Spleen (tissue), 11 donors: ENCODE results near the gene STAU1. TPM values are rescaled to one million over a fixed set of nuclear protein-coding genes. Genes with fewer than 3 reads are reported as not detected.

ENCODE experiments used
- DNase-seq: peaks from one replicate; pipeline ENCODE4 v3.0.0-alpha.2; 2020
- H3K27ac ChIP-seq, 8 donors: fragments of 200-600 bp; sonication (generic) in 7 of 8; 1 replicate in 4 of 8; 2 replicates in 4 of 8; pipeline versions ENCODE4 v1.5.0 to v1.8.0; 2016 to 2021; ENCODE audit warnings: inconsistent platforms in 4 of 8, mild to moderate bottlenecking in 4 of 8, moderate library complexity in 1 of 8
- H3K27me3 ChIP-seq, 7 donors: fragments of 200-600 bp; sonication (generic) in 6 of 7; replicated peaks in 1 of 7; 1 replicate in 4 of 7; 2 replicates in 3 of 7; pipeline versions ENCODE4 v1.5.0 to v1.8.0; 2016 to 2021; ENCODE audit warnings: inconsistent platforms in 3 of 7, mild to moderate bottlenecking in 1 of 7
- H3K36me3 ChIP-seq, 6 donors: fragments of 200-600 bp; sonication (generic) in 5 of 6; 1 replicate in 4 of 6; 2 replicates in 2 of 6; pipeline versions ENCODE4 v1.5.0 to v1.8.0; 2016 to 2021; ENCODE audit warnings: inconsistent platforms in 2 of 6
- H3K4me1 ChIP-seq, 6 donors: fragments of 200-600 bp; sonication (generic) in 5 of 6; 1 replicate in 3 of 6; 2 replicates in 3 of 6; pipeline versions ENCODE4 v1.5.0 to v1.8.0; 2016 to 2021; ENCODE audit warnings: inconsistent platforms in 3 of 6
- H3K4me3 ChIP-seq, 8 donors: fragments of 200-600 bp; sonication (generic) in 7 of 8; 1 replicate in 4 of 8; 2 replicates in 4 of 8; pipeline versions ENCODE4 v1.5.0 to v1.8.0; 2016 to 2021; ENCODE audit warnings: inconsistent platforms in 4 of 8, mild to moderate bottlenecking in 4 of 8, moderate library complexity in 2 of 8
- H3K9me3 ChIP-seq, 8 donors: fragments of 200-600 bp; sonication (generic) in 7 of 8; 1 replicate in 4 of 8; 2 replicates in 4 of 8; pipeline versions ENCODE4 v1.5.0 to v1.8.0; 2016 to 2021; ENCODE audit warnings: inconsistent platforms in 4 of 8
- POLR2A ChIP-seq, 3 donors: fragments of 450-650 bp; IDR thresholded peaks; one replicate each; pipeline ENCODE4 v1.5.1; 2017; ENCODE audit warnings: antibody characterized with exemption in 3 of 3, mild to moderate bottlenecking in 1 of 3
- POLR2AphosphoS5 ChIP-seq, 3 donors: sonication (generic); formaldehyde crosslinking; IDR thresholded peaks; one replicate each; pipeline ENCODE4 v1.5.1; 2017; ENCODE audit warnings: antibody characterized with exemption in 3 of 3
- WGBS, 5 donors: extraction: QIAGEN DNeasy Blood & Tissue Kit in 3 of 5; methylation state at CpG; one replicate each; pipeline versions ENCODE4 v1.1.5 to v1.1.7; 2013 to 2018; 5-methylcytosine and 5-hydroxymethylcytosine counted together
- intact Hi-C: fragments of 100-400 bp; cut with DNase I; formaldehyde crosslinking; loops from one replicate; pipeline ENCODE4 v1.15.0; 2023; ENCODE audit warnings: low total_unique reads
- polyA plus RNA-seq, 3 donors: library from polyadenylated mRNA; stranded (reverse); fragments of 200-250 nt; gene quantifications; one replicate each; pipeline ENCODE4 v1.2.1, GENCODE V29; 2013
- total RNA-seq, 7 donors: library from RNA; depleted of rRNA in 3 of 7; stranded (reverse); fragments of >200 nt in 3 of 7; fragmentation: NEBNext Ultra II Directional in 4 of 7; extraction: Animal tissue kit (Norgen Biotek cat#: 25700) in 4 of 7; gene quantifications; one replicate each; pipeline versions ENCODE4 v1.1.0 to v1.2.1, GENCODE V29; 2016 to 2021
- TF ChIP-seq, protein P1 (sequence below), 11 experiments: fragments of 200-600 bp in 7 of 11; fragments of 450-650 bp in 4 of 11; sonication (generic) in 4 of 11; IDR thresholded peaks in 8 of 11; conservative IDR thresholded peaks in 3 of 11; 1 replicate in 7 of 11; 2 replicates in 4 of 11; pipeline versions ENCODE4 v1.4.0 to v1.8.0; 2016 to 2021; ENCODE audit warnings: antibody characterized with exemption in 11 of 11, inconsistent platforms in 4 of 11, mild to moderate bottlenecking in 1 of 11
- donor health status: healthy with polysubstance abuse.
- donor health status: DM: no; HTN: no; CAD: no; lungs with moderate emphysema.
- donor health status: DM: no; HTN: no; CAD: no.
- donor health status: Bipolar disorder and iron deficiency.
- donor health status: healthy.
- donor health status: DM: no; HTN: no; CAD: no.
- donor health status: DM: yes; HTN: yes; CAD: no.

STAU1 gene
- total and polyA plus RNA-seq, 10 donors: 18.5 to 76.9 (median 59.5) TPM

DNA sequence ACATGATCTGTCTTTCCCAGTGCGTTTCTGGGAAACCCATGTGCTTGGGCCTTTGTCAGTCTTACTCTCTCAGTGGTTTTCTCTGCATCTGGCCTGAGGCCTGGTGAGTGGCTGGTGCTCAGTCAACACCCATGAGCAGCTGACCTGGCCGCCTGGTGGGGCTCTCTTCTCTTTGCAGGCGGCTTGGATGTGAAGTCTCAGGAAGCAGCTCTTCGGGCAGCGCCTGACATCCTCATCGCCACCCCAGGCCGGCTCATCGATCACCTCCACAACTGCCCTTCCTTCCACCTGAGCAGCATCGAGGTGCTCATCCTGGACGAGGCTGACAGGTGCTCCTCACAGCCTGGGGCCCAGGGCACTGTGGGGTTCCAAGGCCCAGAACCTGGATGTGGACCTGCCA is 41.9 kb upstream of the STAU1 start:
- peak overlapping the region; percentile 5 to 79 (median 66) for H3K27ac ChIP-seq
- TF ChIP-seq POLR2AphosphoS5 (IDR thresholded peaks at IDR 0.05) (peak in 1 of 3 donors; percentile 21), POLR2A (IDR thresholded peaks at IDR 0.05) (no peak)
- peaks cover 0 to 18% (median 13%) of the 10 kb centered on the region in 6 donors for H3K4me1 ChIP-seq
- no peaks in the 10 kb centered on the region for H3K9me3 ChIP-seq
- peaks cover 18 to 100% (median 97%) of the 10 kb centered on the region in 6 donors for H3K36me3 ChIP-seq
- H3K27me3 ChIP-seq: no peaks in the 10 kb centered on the region
- 82 to 95% (median 91%) methylated on average over 10 of the region's 10 CpGs for WGBS, 5 donors
- intact Hi-C loops: no loop called here
- no peak overlapping the region for H3K4me3 ChIP-seq
- DNase-seq: peak; percentile 61

DNA sequence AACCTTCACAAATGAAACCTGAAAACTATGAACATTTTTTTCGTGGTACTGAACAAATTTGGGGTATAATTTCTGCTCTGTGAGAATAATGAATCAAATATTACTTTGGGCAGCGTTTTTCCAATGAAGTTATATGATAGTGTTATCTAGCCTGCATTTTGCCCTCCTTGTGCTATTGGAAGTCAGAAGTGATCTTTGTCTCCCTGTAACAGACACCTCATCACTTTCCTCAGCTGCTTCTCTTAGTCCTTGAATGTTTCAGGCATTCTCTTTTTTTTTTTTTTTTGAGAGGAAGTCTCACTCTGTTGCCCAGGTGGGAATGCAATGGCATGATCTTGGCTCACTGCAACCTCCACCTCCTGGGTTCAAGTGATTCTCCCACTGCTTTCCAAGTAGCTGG is 41.2 kb upstream of the STAU1 start:
- TF ChIP-seq POLR2AphosphoS5 (IDR thresholded peaks at IDR 0.05): no peak
- no peak for TF ChIP-seq POLR2A (IDR thresholded peaks at IDR 0.05)
- TF ChIP-seq, protein P1, sequence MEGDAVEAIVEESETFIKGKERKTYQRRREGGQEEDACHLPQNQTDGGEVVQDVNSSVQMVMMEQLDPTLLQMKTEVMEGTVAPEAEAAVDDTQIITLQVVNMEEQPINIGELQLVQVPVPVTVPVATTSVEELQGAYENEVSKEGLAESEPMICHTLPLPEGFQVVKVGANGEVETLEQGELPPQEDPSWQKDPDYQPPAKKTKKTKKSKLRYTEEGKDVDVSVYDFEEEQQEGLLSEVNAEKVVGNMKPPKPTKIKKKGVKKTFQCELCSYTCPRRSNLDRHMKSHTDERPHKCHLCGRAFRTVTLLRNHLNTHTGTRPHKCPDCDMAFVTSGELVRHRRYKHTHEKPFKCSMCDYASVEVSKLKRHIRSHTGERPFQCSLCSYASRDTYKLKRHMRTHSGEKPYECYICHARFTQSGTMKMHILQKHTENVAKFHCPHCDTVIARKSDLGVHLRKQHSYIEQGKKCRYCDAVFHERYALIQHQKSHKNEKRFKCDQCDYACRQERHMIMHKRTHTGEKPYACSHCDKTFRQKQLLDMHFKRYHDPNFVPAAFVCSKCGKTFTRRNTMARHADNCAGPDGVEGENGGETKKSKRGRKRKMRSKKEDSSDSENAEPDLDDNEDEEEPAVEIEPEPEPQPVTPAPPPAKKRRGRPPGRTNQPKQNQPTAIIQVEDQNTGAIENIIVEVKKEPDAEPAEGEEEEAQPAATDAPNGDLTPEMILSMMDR (IDR thresholded peaks at IDR 0.05 in 8 of 11, conservative IDR thresholded peaks at IDR 0.05 in 3 of 11): no peak
- Histone ChIP-seq H3K27me3 (no peaks in the 10 kb centered on the region), H3K9me3 (no peaks in the 10 kb centered on the region), H3K36me3 (peaks cover 12 to 100% (median 97%) of the 10 kb centered on the region in 6 donors), H3K4me1 (peaks cover 0 to 18% (median 13%) of the 10 kb centered on the region in 6 donors), H3K27ac (no peak overlapping the region), H3K4me3 (no peak overlapping the region)
- 90 to 97% (median 95%) methylated on average over 2 of the region's 2 CpGs for WGBS, 5 donors
- intact Hi-C loops: no loop called here
- DNase-seq: no peak

DNA sequence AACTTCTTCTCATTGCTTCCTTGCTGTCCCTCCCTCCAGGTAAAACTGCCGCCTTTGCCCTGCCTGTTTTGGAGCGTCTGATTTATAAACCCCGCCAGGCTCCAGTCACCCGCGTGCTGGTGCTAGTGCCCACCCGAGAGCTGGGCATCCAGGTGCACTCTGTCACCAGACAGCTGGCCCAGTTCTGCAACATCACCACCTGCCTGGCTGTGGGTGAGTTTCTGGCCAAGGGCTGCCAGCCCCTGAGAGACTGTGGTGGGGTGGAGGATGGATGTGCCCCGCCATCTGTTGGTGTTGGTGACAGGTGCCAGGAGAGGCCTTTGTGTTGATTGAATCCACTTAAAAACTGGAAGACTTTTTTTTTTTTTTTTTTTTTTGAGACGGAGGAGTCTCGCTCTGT is 40.5 kb upstream of the STAU1 start:
- intact Hi-C loops: no loop called here
- H3K36me3 ChIP-seq: peaks cover 10 to 100% (median 97%) of the 10 kb centered on the region in 6 donors
- H3K4me3 ChIP-seq: no peak overlapping the region
- WGBS, 5 donors: 87 to 95% (median 93%) methylated on average over 7 to 9 of the region's 9 CpGs
- no peak overlapping the region for H3K27ac ChIP-seq
- no peak for DNase-seq
- no peaks in the 10 kb centered on the region for H3K9me3 ChIP-seq
- peaks cover 0 to 18% (median 13%) of the 10 kb centered on the region in 6 donors for H3K4me1 ChIP-seq
- TF ChIP-seq POLR2AphosphoS5 (IDR thresholded peaks at IDR 0.05) (peak in 1 of 3 donors; percentile 27), POLR2A (IDR thresholded peaks at IDR 0.05) (no peak)
- TF ChIP-seq, protein P1 (IDR thresholded peaks at IDR 0.05 in 8 of 11, conservative IDR thresholded peaks at IDR 0.05 in 3 of 11): no peak
- H3K27me3 ChIP-seq: no peaks in the 10 kb centered on the region

DNA sequence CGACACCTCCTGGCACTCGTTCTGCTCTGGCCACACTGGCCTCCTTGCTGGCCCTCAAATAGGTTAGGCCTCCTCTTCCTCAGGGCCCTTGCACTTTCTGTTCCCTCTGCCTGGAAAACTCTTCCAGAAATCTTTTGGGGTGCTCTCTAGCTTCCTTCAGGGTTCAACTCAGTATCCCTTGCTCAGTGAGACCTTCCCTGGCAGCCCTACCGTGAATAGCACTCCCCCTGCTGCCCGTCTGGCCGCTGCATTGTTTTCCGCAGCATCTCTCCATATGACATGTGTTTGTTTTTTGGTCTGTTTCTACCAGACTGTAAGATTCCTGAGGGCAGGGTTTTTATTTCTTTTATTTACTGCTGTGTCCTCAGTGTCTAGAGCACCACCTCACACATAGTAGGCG is 37.8 kb upstream of the STAU1 start:
- TF ChIP-seq POLR2A (IDR thresholded peaks at IDR 0.05) (no peak), POLR2AphosphoS5 (IDR thresholded peaks at IDR 0.05) (no peak)
- TF ChIP-seq, protein P1 (IDR thresholded peaks at IDR 0.05 in 8 of 11, conservative IDR thresholded peaks at IDR 0.05 in 3 of 11): no peak
- peaks cover 4 to 100% (median 94%) of the 10 kb centered on the region in 6 donors for H3K36me3 ChIP-seq
- no peak overlapping the region for H3K4me3 ChIP-seq
- intact Hi-C loops: no loop called here
- H3K9me3 ChIP-seq: no peaks in the 10 kb centered on the region
- no peak overlapping the region for H3K27ac ChIP-seq
- 94 to 97% (median 95%) methylated on average over 7 of the region's 7 CpGs for WGBS, 5 donors
- H3K27me3 ChIP-seq: no peaks in the 10 kb centered on the region
- peaks cover 0 to 23% (median 9%) of the 10 kb centered on the region in 6 donors for H3K4me1 ChIP-seq
- DNase-seq: peak; percentile 25
